ENCODE data around the gene ATP6V0A4.

The ATP6V0A4 gene

DNA sequence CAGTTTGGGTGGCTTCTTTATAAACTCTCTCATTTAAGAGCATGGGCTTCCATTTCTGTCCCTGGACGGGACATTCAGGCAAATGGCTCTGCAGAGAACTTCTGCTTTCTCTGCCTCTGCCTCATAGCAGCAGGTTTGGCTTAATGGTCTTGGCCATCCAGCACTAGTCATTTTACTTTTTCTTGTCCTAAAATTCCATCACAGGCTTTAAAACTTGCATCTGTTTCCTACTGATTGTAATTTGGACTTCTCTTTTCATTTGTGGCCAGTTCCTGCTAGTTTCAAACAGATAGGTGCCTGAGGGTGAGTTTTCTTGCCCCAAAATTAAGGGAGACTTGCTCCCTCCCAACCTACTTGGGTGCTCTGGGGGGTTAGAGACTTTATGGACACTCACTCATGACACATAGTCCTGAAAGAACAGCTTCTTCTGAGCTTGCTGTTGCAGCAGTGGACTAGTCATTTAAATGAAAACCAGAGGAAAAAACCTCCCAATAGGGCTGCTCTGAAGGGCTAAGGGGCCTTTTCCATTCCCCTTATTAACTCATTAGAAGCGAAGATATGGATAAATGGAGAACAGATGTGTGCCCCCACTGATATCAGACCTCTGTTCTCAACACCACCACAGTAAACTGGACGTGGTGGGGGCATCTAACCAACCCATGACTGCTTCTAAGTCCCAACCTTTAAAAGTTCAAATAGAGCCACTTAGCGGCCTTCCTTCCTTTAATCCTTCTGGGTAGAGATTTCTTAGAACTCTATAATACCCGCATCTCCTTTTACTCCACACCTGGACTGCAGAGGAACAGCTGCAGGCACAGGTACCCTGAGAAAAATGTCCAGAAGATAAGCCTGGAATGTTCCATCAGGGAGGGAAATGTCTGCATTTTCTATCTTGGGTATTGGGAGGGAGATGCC is 135.7 kb downstream of the ATP6V0A4 start:
- Histone ChIP-seq H3K36me3 (ENCODE audit: insufficient read depth) (no peaks in the 10 kb centered on the region), H2AFZ (ENCODE audit: low read depth) (no peak overlapping the region), H3K27me3 (ENCODE audit: insufficient read depth, low read depth) (no peaks in the 10 kb centered on the region), H3K9ac (no peak overlapping the region), H3K27ac (no peak overlapping the region), H4K20me1 (ENCODE audit: insufficient read depth) (no peaks in the 10 kb centered on the region), H3K4me2 (no peak overlapping the region), H3K4me1 (ENCODE audit: low read depth, poor library complexity, severe bottlenecking) (no peaks in the 10 kb centered on the region), H3K79me2 (ENCODE audit: insufficient read depth, low read depth) (no peaks in the 10 kb centered on the region), H3K4me3 (IDR thresholded peaks at IDR 0.05; ENCODE audit: insufficient read depth, low read depth, low read length) (no peak overlapping the region)
- TF ChIP-seq, protein P1, sequence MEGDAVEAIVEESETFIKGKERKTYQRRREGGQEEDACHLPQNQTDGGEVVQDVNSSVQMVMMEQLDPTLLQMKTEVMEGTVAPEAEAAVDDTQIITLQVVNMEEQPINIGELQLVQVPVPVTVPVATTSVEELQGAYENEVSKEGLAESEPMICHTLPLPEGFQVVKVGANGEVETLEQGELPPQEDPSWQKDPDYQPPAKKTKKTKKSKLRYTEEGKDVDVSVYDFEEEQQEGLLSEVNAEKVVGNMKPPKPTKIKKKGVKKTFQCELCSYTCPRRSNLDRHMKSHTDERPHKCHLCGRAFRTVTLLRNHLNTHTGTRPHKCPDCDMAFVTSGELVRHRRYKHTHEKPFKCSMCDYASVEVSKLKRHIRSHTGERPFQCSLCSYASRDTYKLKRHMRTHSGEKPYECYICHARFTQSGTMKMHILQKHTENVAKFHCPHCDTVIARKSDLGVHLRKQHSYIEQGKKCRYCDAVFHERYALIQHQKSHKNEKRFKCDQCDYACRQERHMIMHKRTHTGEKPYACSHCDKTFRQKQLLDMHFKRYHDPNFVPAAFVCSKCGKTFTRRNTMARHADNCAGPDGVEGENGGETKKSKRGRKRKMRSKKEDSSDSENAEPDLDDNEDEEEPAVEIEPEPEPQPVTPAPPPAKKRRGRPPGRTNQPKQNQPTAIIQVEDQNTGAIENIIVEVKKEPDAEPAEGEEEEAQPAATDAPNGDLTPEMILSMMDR (conservative IDR thresholded peaks at IDR 0.05; ENCODE audit: low read depth, low read length): no peak

DNA sequence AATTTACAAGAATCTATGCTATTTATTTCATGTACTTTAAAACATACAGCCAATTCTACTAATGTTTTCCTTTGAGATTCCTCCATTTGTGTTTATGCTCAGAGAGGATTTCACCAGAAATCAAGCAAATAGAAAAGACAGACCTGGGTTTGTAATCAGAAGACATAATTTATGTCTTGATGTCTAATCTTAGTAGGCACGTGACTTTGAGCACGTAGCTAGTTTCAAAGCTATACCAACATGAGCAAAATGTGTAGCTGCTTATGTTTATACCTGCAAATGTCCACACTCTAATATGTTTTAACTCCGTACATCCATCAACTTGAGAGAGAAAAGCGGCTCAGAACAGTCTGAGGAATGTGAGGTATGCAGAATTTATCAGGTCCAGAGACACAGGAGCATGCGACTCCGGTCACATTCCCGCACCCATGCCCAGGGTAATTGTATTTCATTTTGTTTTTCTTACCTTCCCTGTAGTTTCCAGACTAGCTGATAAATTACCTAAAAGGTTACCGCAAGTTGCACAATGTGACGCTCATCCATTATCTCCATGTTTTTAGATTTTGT is 136.8 kb downstream of the ATP6V0A4 start:
- Histone ChIP-seq H2AFZ (ENCODE audit: low read depth) (no peak overlapping the region), H3K27ac (no peak overlapping the region), H3K9ac (no peak overlapping the region), H3K79me2 (ENCODE audit: insufficient read depth, low read depth) (no peaks in the 10 kb centered on the region), H3K4me2 (no peak overlapping the region), H3K4me3 (IDR thresholded peaks at IDR 0.05; ENCODE audit: insufficient read depth, low read depth, low read length) (no peak overlapping the region), H4K20me1 (ENCODE audit: insufficient read depth) (no peaks in the 10 kb centered on the region), H3K36me3 (ENCODE audit: insufficient read depth) (no peaks in the 10 kb centered on the region), H3K27me3 (ENCODE audit: insufficient read depth, low read depth) (no peaks in the 10 kb centered on the region), H3K4me1 (ENCODE audit: low read depth, poor library complexity, severe bottlenecking) (no peaks in the 10 kb centered on the region)
- TF ChIP-seq, protein P1 (conservative IDR thresholded peaks at IDR 0.05; ENCODE audit: low read depth, low read length): no peak

- no peaks in the 10 kb centered on the region for H4K20me1 ChIP-seq (ENCODE audit: insufficient read depth)
- no peak overlapping the region for H3K4me3 ChIP-seq (IDR thresholded peaks at IDR 0.05; ENCODE audit: insufficient read depth, low read depth, low read length)
- H3K9ac ChIP-seq: no peak overlapping the region
- no peak overlapping the region for H2AFZ ChIP-seq (ENCODE audit: low read depth)
- H3K4me1 ChIP-seq (ENCODE audit: low read depth, poor library complexity, severe bottlenecking): no peaks in the 10 kb centered on the region
- H3K27ac ChIP-seq: no peak overlapping the region
- TF ChIP-seq, protein P1 (conservative IDR thresholded peaks at IDR 0.05; ENCODE audit: low read depth, low read length): no peak
- no peaks in the 10 kb centered on the region for H3K27me3 ChIP-seq (ENCODE audit: insufficient read depth, low read depth)
- no peaks in the 10 kb centered on the region for H3K36me3 ChIP-seq (ENCODE audit: insufficient read depth)
- no peak overlapping the region for H3K4me2 ChIP-seq
- H3K79me2 ChIP-seq (ENCODE audit: insufficient read depth, low read depth): no peaks in the 10 kb centered on the region
Observed at GRCh38 chr7:138658889-138659288, 139.1 kb downstream of the ATP6V0A4 start.

GRCh38 chr7:138657854-138658386 is 140.1 kb downstream of the ATP6V0A4 start:
- no peak overlapping the region for H3K9ac ChIP-seq
- no peaks in the 10 kb centered on the region for H3K27me3 ChIP-seq (ENCODE audit: insufficient read depth, low read depth)
- no peak overlapping the region for H3K4me3 ChIP-seq (IDR thresholded peaks at IDR 0.05; ENCODE audit: insufficient read depth, low read depth, low read length)
- no peak overlapping the region for H3K27ac ChIP-seq
- no peaks in the 10 kb centered on the region for H4K20me1 ChIP-seq (ENCODE audit: insufficient read depth)
- H3K79me2 ChIP-seq (ENCODE audit: insufficient read depth, low read depth): no peaks in the 10 kb centered on the region
- H3K4me1 ChIP-seq (ENCODE audit: low read depth, poor library complexity, severe bottlenecking): no peaks in the 10 kb centered on the region
- no peak overlapping the region for H2AFZ ChIP-seq (ENCODE audit: low read depth)
- no peak overlapping the region for H3K4me2 ChIP-seq
- H3K36me3 ChIP-seq (ENCODE audit: insufficient read depth): no peaks in the 10 kb centered on the region
- TF ChIP-seq, protein P1 (conservative IDR thresholded peaks at IDR 0.05; ENCODE audit: low read depth, low read length): no peak
